GM21528 (cell line): ENCODE results near the gene CD151.

Experiments used
- ATAC-seq: cut with Tn5 transposase; IDR thresholded peaks from one replicate; pipeline ENCODE4 v1.9.1; 2021; ENCODE audit warnings: mild to moderate bottlenecking, moderate library complexity; ENCODE audit not compliant: unreplicated experiment, low FRiP score

The CD151 gene

DNA sequence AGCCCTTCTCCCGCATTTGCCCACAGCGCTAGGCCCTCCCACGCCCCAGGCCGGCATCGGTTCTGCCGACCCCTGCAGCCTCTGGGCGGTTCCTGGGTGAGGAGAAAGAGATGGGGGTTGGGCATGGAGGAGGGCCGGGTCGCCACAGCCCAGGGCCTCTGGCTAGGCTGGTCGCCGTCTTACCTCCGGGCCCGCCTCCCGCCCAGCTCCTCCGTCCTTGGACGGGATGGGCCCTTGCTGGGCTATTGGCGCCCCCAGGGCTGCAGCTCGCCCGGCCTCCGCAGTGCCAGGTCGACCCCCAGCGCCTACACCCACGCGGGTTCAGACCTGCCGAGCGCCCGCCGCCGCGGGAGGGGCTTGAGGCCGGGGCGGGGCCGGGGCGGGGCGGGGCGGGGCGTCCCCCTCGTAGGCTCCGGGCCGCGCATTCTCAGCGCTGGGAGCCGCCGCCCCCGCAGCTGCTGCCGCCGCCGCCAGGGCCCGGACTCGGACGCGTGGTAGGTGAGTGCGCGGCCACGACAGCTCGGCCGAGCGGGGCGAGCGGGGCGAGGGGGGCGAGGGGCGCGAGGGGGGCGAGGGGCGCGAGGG is at the start of gene CD151:
TSS of gene CD151 (plus strand) at position 424 of the 585 bp plus-strand sequence. CDS start 3,118 bp downstream, outside the sequence.
- ATAC-seq: no peak

DNA sequence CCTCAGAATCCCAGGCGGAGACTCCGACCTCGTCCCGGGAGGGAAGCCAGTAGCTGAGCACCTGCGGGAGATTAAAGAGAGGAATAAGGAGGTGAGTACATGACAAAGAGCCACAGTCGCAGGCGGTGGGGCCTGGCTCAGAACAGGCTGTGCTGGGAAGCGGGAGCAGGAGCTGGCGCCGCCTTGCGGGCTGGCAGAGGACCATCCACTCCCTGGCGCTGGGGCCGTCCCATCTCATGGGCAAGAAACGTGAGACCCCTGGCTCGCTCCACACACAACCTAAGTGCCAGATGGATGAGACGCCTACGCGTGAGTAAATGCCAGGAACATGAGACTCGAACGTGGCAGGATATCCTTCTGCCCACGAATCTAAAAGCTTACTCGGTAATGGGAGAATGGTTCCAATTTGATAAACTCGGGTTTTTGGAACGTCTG is 49.2 kb upstream of the CD151 start:
- no peak for ATAC-seq

DNA sequence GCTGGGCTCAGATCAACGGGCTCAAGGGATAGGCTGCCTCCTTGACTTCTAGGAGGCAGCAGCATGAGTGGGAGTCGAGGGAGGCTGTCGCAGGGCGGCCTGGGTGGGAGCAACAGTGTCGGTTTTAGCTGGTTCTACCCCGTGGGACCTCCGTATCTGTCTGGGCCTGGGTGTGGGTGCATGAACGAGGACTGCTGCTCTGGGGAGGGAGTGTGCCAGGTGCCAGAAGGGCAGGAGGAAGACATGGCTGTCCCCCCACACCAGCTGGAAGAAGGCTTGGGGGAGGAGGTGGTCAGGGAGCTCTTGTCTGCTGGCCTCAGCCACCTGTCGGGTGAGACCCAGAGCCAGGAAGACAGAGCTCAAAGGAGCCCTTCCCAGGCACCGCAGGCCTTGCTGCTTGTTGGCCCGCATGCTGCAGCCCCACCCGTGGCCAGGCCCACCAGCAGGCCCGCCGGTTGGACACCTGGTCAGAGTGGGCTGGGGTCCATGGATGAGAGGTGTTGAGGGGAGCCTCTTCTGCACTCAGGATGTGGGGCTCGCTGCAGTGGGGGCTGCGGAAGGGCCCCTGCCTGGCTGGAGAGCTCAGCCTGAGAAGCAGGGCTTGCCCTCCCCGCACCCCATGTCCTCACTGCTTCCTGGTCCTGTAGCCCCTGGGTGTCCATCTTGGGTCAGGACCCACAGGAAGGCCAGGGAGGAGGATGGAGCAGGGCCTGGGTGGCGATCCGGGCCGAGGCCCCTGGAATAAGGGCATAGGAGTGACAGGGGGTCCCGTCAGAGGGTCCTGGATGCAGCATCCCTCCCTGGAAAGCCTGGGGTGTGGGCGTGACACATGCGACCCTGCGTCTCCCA is 46.3 kb upstream of the CD151 start:
- no peak for ATAC-seq

DNA sequence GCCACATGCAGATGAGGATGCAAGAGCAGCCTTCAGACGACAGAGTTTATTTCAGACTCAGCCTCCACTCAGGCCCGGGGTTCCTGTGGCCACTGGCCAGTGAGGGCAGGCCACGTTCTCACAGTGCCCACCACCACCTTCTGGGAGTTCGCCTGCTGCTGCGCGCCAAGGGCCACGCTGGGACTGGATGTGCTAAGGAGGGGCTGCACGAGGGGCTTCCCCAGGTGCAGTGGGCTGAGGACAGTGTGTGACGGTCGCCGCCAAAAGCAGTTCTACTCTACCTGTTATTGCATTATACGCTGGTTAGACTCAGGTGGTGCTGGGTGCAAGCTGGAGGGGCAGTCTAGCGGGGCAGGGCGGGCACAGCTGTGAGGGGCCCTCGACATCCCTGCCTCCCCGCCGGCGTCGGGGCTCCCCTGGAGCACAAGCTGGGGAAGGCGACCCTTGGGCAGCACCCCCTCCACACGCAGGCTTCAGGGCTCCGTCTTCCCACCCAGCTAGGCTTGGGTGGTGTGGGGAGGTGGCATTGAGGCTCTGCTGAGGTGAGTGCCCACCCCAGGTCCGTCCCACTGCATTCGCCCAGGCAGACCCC is 45.6 kb upstream of the CD151 start:
- no peak for ATAC-seq

DNA sequence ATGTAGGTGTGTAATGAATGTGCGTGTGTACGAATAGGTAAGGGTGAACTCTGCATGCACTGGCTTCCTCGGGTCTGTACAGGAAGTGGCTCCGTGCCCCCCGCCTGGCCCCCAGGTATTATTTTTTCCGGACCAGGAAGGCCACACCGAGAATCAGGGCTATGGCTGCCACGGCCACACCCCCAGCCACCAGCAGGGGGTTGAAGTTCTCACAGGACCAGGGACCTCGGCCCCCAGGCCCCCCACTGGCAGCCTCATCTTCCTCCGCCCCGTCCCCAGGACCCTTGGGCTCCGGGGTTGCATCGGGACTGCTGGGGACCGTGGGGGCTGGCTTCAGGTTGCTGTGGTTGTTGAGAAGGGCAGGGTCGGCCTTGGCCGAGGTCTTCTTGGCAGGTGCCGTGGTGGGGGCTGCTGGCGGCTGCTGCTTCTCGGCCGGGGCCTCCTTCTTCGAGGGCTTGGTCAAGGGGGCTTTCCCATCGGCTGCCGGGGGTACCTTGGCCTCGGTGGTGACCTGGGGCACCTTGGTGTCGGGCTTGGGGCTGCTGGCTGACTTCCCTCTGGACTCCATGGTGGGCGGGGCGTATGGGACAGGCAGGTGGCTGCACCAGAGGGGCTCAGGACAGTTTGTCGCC is 44.6 kb upstream of the CD151 start:
- no peak for ATAC-seq

DNA sequence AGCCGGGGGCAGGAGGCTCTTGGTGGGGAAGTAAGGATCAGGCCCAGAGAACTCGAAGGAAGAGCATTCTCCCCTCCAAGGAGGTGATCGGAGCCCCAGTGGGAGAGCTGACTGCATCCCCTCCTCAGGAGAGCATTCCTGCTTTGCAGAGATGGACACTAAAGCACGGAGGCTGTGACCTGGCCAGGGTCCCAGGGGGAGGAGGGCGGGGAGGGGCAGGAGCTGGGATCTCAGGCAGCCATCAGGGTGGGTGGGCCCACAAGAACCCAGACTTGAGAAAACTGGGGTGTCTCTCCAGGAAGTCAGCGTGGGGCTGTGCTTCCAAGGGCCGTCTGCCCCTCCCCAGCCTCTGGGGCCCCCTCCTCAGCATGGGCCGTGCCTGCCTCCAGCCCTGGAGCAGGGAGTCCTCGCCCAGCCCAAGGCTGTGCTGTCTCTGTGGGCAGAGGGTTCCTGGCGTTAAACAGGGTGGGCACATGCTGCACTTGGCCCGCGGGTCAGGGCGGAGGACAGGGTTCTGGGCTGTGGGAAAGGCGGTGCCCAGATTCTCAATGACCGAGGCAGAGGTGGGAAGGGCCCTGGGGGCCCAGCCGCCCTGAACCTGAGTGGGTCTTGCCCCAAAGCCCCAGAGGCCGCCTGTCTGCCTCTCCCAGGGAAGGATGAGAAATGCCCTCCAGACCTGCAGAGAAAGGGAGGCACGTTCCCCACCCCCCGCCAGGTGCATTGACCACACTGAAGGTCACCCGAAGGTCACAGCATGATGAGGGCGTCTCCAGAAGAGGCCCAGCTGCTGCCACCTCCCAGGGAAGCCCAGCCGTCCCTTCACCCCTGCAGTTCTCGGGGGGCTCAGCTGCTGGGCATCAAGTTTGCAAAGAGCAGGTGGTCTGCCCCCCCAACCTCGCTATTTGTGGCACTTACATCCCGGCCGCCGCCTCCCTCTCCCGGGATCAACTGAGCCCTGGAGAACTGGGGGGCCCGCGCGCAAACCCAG is 43.5 kb upstream of the CD151 start:
- ATAC-seq: no peak

DNA sequence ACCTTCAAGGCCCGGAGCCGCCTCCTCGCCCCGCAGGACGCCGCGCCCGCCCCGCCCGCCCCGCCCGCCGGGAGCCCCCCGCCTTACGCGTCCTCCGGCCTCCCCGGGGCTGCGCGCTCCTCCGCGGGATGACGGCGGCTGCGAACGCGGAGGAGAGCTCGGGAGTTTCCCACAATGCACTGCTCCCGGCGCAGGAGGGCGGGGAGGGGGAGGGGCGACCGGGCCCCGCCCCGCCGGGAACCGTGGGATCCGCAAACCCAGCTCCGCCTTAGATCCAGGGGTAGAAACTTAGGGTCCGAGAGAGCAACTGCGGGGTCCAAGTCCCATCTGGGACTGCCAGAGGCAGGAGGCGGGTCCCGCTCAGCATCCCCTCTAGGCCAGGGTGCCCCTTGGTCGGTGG is 42.8 kb upstream of the CD151 start, which contains the start of gene CEND1:
TSS of gene CEND1 (minus strand) at position 148 of the 400 bp plus-strand sequence. CDS start 1,514 bp downstream, outside the sequence.
- ATAC-seq: no peak

DNA sequence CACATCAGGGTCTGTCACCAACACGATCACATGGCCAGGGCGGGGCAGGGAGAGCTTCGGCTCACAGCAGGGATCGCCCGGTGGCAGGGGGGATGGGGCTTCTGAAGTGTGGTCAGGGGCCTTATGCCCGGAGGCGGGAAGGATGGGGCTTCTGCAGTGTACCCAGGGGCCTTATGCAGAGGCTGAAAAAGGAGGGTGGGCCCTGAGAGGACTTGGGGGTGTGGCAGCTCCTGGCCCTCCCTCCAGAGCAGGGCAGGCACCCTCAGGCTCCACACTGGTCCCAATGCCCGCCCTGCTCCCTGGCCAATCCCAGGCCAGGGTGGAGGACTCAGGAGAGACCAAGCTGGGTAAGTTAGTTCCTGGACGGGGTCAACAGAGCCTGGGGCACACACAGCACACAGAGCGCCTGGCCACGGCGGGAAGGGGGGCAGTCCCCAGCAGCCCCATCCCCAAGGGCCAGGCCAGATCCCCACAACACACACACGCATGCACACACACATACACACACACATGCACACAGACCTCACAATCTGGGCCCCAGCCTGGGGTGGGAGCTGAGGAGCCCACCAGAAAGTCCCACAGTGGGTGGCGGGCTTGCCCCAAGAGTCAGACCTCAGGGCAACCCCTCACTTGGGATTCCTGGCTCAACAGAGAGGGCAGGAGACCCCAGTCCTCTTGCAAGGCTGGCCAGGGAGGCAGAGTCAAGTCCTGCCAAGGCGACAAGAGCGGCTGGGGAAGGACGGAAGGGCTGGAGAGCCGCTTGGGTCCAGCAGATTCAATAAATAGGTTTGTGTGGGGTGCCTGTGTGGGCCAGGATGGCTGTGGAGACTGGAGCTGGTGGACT is 41.8 kb upstream of the CD151 start:
- no peak for ATAC-seq

DNA sequence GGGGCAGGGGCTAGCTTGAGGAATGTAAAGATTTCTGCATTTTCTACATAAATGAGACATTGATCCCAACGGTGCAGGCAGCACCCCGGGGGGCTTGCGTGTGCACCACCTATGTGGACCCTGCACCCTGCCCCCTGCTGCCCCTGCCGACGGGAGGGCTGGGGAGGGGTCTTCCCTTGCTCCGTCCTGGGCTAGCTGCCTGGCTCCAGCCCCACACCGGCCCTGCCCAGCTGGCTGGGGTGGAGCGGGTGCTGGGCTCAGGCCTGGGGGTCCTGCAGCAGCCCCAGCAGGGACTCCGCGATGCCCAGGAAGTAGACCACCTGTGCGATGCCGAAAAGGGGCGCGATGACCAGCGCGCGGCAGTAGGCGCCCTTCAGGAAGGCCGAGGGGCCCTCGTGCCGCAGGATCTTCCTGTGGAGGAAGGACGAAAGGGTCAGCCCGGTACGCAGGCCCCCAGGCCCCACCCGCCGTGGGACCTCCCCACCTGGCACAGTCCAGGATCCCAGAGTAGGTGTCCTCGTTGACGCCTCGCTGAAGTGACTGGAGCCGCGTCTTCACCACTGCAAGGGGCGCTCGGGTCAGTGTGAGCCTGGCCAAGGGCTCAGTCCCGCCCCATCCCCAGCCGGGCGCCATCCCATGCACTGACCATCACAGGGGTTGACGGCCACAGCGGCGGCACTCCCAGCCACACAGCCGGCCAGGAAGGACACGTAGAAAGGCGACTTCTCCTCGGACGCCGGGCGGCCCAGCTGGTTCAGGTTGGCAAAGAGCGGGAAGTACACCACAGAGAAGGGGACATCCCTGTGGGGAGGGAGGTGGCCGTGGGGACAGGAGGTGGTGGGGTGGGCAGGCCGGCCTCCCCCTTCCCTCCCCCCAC is 40.9 kb upstream of the CD151 start:
- no peak for ATAC-seq

DNA sequence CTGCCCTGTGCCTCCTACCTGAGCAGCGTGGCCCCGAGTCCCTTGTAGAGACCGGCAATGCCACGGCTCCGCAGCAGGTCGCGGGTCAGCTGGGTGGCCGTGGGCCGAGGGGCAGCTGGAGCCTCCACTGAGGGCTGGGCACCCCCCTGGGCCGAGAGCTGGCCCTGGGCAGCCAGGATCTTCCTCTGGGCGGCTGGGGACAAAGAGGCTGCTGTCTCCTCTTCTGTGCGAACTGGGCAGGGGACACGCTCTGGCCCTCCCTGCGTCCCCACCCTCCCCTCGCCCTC is 40.3 kb upstream of the CD151 start:
- ATAC-seq: no peak

DNA sequence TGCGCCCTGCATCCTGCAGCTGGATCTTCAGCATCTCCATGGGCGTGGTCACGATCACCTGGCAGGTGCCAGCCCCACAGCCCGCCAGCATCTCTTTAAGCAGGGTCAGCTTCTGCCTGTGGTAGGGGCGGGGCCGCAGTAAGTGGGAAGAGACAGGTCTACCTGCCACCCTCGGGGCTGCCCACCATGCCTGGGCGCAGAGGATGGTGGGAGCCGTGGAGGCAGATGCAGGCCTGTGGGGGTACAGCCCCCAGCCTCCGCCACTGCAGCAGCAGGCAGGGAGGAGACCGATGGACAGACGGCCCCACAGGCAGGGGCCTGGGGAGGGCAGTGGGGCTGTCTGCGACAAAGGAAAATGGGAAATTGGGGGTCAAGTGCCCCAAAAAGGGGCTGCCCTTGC is 39.9 kb upstream of the CD151 start:
- no peak for ATAC-seq

DNA sequence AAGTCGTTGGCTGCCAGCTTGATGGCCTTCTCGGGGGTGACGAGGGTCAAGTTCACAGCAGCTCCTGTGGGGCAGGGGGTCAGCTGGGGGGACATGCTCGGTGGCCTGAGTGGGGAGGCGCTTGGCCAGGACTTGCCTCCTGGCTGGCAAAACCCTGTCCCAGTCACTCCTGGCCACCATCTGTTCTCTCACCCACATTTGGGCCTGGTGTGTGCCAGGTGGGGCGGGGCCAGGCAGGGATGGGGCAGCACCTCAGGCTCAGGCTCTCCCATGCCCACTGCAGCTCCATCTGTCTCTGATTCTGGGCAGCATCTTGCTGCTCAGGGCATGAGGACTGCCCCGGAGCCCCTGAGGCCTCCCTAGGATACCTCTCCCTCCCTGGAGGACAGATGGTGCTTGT is 39.2 kb upstream of the CD151 start:
- no peak for ATAC-seq

DNA sequence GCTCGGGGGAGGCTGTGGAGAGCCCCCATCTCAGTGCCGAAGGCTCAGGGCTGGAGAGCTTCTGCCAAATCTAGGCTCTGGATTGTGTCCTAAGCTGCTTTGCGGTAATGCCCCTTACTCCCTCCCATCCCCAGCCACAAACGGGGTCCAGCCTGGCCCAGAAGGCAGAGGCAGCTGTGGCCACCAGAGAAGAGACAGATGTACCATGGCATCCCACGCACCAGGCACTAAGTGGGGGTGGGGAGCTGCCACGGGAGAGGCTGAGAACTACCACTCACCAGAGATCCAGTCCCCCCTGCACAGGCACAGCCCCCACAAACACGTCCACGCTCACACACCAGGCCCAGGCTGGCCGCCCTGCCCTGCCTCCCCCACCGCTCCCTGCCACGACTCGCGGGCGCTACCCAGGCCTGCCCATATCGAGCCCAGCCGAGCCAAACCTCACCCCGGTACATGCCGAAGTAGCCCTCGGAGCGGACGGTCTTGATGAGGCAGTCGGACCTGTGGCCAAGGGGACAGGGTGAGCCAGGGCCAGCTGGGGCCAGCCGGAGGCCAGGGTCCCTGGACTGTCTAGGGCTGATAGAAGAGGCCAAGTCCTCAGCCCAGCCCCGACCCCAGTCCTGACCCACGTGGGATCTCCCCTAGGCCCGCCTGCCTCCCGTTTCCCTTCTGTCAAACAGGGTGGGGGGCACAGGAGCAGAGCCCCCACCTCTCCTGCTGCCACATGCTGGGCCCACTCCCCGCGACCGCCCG is 38.6 kb upstream of the CD151 start:
- ATAC-seq: no peak

DNA sequence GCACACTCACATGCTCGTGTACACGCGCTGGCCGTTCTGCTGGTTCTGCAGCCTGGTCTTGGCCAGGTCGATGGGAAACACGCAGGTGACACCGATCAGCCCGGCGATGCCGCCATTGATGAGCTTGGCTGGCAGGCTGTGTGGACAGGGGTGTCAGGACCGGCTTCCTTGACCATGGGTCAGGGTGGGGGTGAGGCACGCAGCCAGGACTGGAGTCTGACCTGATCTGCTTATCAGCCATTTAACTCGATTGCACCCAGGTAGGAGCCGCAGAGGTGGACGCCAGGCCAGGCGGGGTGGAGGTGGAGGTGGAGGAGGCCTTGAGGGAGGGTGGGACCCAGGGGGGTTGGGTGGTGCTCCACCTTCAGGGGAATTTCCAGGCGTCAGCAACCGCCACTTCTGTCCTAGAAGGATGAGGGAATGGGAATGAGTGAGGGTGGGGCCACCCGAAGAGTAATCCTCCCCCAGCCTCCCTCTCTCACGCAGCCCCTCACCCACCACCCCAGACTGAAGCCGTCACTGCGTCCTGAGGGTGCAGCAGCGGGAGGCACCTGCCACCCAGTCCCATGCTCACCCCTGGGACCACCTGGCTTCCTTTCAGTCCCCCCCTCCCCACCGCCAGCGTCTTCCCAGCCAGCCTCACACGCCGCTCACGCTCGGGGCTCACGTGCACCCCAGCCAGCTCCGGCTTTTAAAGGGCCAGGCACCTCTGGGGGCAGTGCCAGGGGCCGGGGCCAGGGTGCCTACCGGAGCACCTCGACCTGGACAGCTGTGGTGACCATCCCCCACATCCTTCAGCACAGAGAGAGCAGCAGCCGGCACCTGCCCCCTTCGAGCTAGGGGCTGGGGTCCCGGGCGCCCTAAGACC is 37.8 kb upstream of the CD151 start:
- no peak for ATAC-seq

DNA sequence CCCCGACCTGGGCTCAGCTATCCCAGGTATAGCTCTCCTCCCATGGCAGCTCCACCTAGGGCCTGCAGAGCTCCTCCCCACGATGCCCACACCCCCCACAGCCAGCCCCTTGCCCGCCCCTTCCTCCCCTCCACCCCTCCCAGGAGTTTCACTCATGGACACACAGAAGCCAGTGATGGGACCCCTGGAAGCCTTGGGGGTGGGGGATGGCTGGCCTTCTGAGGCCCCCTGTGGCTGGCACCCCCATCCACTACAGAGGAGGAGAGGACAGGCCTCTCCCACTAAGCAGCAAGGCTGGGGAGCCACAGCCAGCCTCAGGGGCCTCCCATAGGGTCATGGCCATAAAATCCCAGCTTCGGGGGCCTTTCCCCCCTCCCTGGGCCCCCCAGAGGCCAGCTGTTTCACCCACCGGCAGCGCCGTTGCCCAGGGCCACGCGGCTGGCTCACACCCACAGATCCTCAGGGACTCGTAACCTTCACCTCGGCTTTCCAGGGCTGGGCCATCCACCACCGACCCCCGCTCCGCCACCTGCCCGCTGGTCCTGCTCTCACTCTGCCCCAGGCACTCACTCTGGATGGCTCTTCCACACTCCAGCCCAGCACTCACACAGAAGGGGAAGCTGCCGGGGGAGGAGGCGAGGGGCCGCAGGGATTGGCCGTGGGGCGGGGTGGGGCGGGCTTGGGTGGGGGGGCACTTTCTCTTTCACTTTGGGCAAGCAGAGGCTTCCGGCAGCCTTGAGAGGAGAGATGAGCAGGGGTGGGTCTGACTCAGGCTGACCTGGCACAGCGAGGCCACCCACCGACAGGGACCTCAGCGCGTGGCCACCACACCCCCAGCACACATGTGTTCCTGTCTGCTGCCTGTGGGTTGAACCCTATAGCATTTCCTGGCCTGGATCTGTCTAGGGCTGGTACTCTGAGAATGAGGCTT is 36.9 kb upstream of the CD151 start:
- no peak for ATAC-seq
